Lung (tissue), 12 donors: Measurements from ENCODE around the gene ADCY2. TPM values are rescaled to one million over a fixed set of nuclear protein-coding genes. Genes with fewer than 3 reads are reported as not detected.
A peak's percentile ranks its signal among the peaks of the same experiment; 100 is the strongest.

Experiments used
- ATAC-seq: fragments of 200-7000 bp; cut with Tn5 transposase; one replicate; pipeline ENCODE4 v1.9.1; 2020; ENCODE audit warnings: moderate number of reproducible peaks; ENCODE audit not compliant: insufficient read depth, low FRiP score
- DNase-seq, 3 donors: peaks; one replicate each; pipeline ENCODE4 v3.0.0-alpha.2; 2013 to 2017
- H3K27ac ChIP-seq, 2 donors: one replicate each; pipeline ENCODE4 v1.5.1; 2013; ENCODE audit warnings: mild to moderate bottlenecking in 2 of 2, moderate library complexity in 2 of 2, control low read depth in 1 of 2, inconsistent platforms in 1 of 2, low read depth in 1 of 2, low read length in 1 of 2
- H3K27me3 ChIP-seq, 3 donors: one replicate each; pipeline ENCODE4 v1.5.1; 2013; ENCODE audit warnings: low read length in 2 of 3; ENCODE audit not compliant: control insufficient read depth in 3 of 3, insufficient read depth in 3 of 3
- H3K36me3 ChIP-seq, 4 donors: one replicate each; pipeline ENCODE4 v1.5.1; 2013; ENCODE audit warnings: low read length in 4 of 4, mild to moderate bottlenecking in 1 of 4, moderate library complexity in 1 of 4; ENCODE audit not compliant: control insufficient read depth in 4 of 4, insufficient read depth in 4 of 4
- H3K4me1 ChIP-seq, 5 donors: one replicate each; pipeline ENCODE4 v1.5.1; 2013; ENCODE audit warnings: low read length in 5 of 5, mild to moderate bottlenecking in 2 of 5, moderate library complexity in 1 of 5; ENCODE audit not compliant: control insufficient read depth in 5 of 5, insufficient read depth in 5 of 5
- H3K4me3 ChIP-seq: one replicate; pipeline ENCODE4 v1.5.1; 2013; ENCODE audit warnings: mild to moderate bottlenecking, control low read depth, moderate library complexity
- H3K9ac ChIP-seq, 2 donors: one replicate each; pipeline ENCODE4 v1.5.1; 2013; ENCODE audit warnings: low read length in 2 of 2, control low read depth in 1 of 2; ENCODE audit not compliant: insufficient read depth in 1 of 2
- H3K9me3 ChIP-seq, 4 donors: one replicate each; pipeline ENCODE4 v1.5.1; 2013; ENCODE audit warnings: low read length in 3 of 4, mild to moderate bottlenecking in 1 of 4, moderate library complexity in 1 of 4; ENCODE audit not compliant: control insufficient read depth in 4 of 4, insufficient read depth in 3 of 4
- WGBS, 2 donors: extraction: QIAGEN DNeasy Blood & Tissue Kit; methylation state at CpG; one replicate each; pipeline ENCODE4 v1.1.7; 2013; 5-methylcytosine and 5-hydroxymethylcytosine counted together
- polyA plus RNA-seq, 2 donors: library from polyadenylated mRNA; stranded (reverse); fragments of 200-250 nt; gene quantifications; one replicate each; pipeline ENCODE4 v1.2.1, GENCODE V29; 2013
- total RNA-seq, 2 donors: library from RNA; depleted of rRNA in 1 of 2; stranded (reverse); fragments of >200 nt in 1 of 2; gene quantifications; one replicate each; pipeline ENCODE4 v1.2.1, GENCODE V29; 2014 to 2021
- TF ChIP-seq, protein P1 (sequence below): IDR thresholded peaks from 2 replicates; pipeline ENCODE4 v1.5.1; 2012; ENCODE audit warnings: mild to moderate bottlenecking; ENCODE audit errors: control extremely low read depth, extremely low read depth
- donor health status: control.
- donor health status: control.
- donor health status: Bipolar disorder and iron deficiency.
- donor health status: healthy.
- donor health status: DM: yes; HTN: yes; CAD: no.

ADCY2 gene
- total and polyA plus RNA-seq, 4 donors: 0.10 to 3.5 (median 0.84) TPM

DNA sequence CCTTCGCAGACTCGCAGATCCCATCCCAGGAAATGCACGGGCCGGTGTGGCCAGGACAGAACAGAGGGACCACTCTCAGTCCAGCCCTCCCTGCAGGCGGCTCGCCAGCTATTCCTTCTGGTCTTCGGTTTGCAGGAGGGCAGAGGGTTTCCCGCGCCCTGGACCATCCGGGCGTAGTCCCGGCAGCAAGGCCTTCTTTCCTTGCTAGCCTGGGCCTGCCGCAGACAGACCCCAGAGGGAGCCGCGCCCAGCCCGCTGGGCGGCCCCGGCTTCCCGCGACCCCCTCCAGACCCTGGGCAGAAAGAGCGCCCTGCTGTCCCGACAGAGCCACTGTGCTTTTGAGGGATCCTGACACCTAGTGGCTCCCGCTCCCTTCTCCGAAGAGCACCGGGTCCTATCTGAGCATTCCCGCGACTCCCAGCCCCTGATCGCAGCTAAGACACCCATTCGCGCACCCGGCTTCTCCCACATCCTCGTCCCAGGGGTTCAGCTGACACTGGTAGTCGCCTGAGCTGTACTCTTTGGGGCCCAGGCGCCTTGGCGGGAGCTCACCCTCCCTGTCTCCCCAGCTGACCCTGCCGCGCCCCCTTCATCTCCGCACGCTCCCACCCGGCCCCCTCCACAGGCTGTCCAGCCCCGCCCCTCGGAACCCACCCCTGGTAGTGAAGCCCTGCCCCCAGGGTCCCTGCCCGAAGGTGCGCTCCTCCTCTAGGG is 453.9 kb downstream of the ADCY2 start:
- 3 to 4% methylated on average over 44 of the region's 44 CpGs for WGBS, 2 donors

GRCh38 chr5:7850395-7851239 is 454.7 kb downstream of the ADCY2 start, which contains the start of gene CFAP90:
Gene CFAP90 (minus strand): TSS chr5:7851133. CDS start chr5:7851021, 112 bp downstream.
- WGBS, 2 donors: 1 to 2% methylated on average over 52 to 76 of the region's 76 CpGs
- peaks cover 0 to 2% (median 0%) of the 10 kb centered on the region in 4 donors for H3K9me3 ChIP-seq
- no peak within 1 kb of the TSS for H3K9ac ChIP-seq
- H3K4me3 ChIP-seq: peak within 1 kb of the TSS; percentile 64
- peak within 1 kb of the TSS in 1 of 2 donors; percentile 5 for H3K27ac ChIP-seq
- peaks cover 0 to 20% (median 6%) of the 10 kb centered on the region in 5 donors for H3K4me1 ChIP-seq
- H3K36me3 ChIP-seq: no peaks in the 10 kb centered on the region
- TF ChIP-seq, protein P1, sequence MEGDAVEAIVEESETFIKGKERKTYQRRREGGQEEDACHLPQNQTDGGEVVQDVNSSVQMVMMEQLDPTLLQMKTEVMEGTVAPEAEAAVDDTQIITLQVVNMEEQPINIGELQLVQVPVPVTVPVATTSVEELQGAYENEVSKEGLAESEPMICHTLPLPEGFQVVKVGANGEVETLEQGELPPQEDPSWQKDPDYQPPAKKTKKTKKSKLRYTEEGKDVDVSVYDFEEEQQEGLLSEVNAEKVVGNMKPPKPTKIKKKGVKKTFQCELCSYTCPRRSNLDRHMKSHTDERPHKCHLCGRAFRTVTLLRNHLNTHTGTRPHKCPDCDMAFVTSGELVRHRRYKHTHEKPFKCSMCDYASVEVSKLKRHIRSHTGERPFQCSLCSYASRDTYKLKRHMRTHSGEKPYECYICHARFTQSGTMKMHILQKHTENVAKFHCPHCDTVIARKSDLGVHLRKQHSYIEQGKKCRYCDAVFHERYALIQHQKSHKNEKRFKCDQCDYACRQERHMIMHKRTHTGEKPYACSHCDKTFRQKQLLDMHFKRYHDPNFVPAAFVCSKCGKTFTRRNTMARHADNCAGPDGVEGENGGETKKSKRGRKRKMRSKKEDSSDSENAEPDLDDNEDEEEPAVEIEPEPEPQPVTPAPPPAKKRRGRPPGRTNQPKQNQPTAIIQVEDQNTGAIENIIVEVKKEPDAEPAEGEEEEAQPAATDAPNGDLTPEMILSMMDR: no peak
- ATAC-seq (peak; percentile 78), DNase-seq (peak; percentile 78 to 88 (median 83))
- H3K27me3 ChIP-seq: peaks cover 0 to 13% (median under 1%) of the 10 kb centered on the region in 3 donors

More for the DNA sequence above, 453.9 kb downstream of the ADCY2 start:
- Histone ChIP-seq H3K9me3 (peaks cover 0 to 2% (median 0%) of the 10 kb centered on the region in 4 donors), H3K36me3 (no peaks in the 10 kb centered on the region), H3K4me3 (no peak overlapping the region), H3K27me3 (peaks cover 0 to 13% (median 3%) of the 10 kb centered on the region in 3 donors), H3K4me1 (peaks cover 0 to 20% (median 6%) of the 10 kb centered on the region in 5 donors), H3K9ac (peak overlapping the region in 1 of 2 donors; percentile 37), H3K27ac (no peak overlapping the region)
- TF ChIP-seq, protein P1: no peak
- DNase-seq: peak; percentile 50 to 55 (median 54)
- no peak for ATAC-seq

- Histone ChIP-seq H3K4me1 (peaks cover 0 to 20% (median 6%) of the 10 kb centered on the region in 5 donors), H3K4me3 (no peak overlapping the region), H3K9me3 (peaks cover 0 to 2% (median 0%) of the 10 kb centered on the region in 4 donors), H3K36me3 (no peaks in the 10 kb centered on the region), H3K27ac (peak overlapping the region in 1 of 2 donors; percentile 5), H3K9ac (no peak overlapping the region), H3K27me3 (peaks cover 0 to 13% (median 0%) of the 10 kb centered on the region in 3 donors)
- WGBS, 2 donors: 57 to 60% methylated on average over 15 to 16 of the region's 16 CpGs
- ATAC-seq (no peak), DNase-seq (no peak)
- TF ChIP-seq, protein P1: no peak
Measured at GRCh38 chr5:7851240-7851592, 455.3 kb downstream of the ADCY2 start.
